Caco-2 (cell line): Measurements from ENCODE around the gene IGDCC3. TPM values are rescaled to one million over a fixed set of nuclear protein-coding genes. Genes with fewer than 3 reads are reported as not detected.

ENCODE experiments used
- BruUV-seq: library from RNA; stranded (reverse); fragments of 400-500 nt; replicated peaks from 2 replicates; lab custom pipeline; 2021; lab: Mats Ljungman, UMichigan
- CTCF ChIA-PET: fragments of 300-600 bp; sonication (Branson Sonifier 250); formaldehyde crosslinking; loops from one replicate; lab custom pipeline; 2022; ENCODE audit warnings: antibody characterized with exemption; lab: Charles Lee
- POLR2A ChIA-PET: fragments of 300-600 bp; sonication (Branson Sonifier 250); formaldehyde crosslinking; loops from one replicate; lab custom pipeline; 2022; ENCODE audit warnings: antibody characterized with exemption; lab: Charles Lee
- DNase-seq, 2 experiments: peaks; one replicate each; pipeline versions ENCODE4 v3.0.0 to v3.0.0-alpha.2; 2020 to 2022
- H3K27me3 ChIP-seq: replicated peaks from 2 replicates; pipeline ENCODE4 v1.6.0; 2011; ENCODE audit warnings: low read length; ENCODE audit not compliant: control insufficient read depth, insufficient read depth
- H3K36me3 ChIP-seq: 2 replicates; pipeline ENCODE4 v1.5.1; 2011; ENCODE audit warnings: low read length; ENCODE audit not compliant: control insufficient read depth, insufficient read depth
- H3K4me1 ChIP-seq: fragments of 250-450 bp; sonication (Bioruptor Pico); 2 replicates; pipeline ENCODE4 v1.5.1; 2020; ENCODE audit warnings: mild to moderate bottlenecking
- H3K4me3 ChIP-seq: 2 replicates; pipeline ENCODE4 v1.5.1; 2011; ENCODE audit warnings: low read depth, mild to moderate bottlenecking, control low read depth, low read length
- H3K9me3 ChIP-seq: fragments of 250-450 bp; sonication (Bioruptor Pico); 2 replicates; pipeline ENCODE4 v1.5.1; 2020; ENCODE audit warnings: mild to moderate bottlenecking, moderate library complexity
- H3K27ac Mint-ChIP-seq: one replicate; pipeline ENCODE4 v1.8.0; 2022; ENCODE audit warnings: mixed read lengths; ENCODE audit not compliant: unreplicated experiment
- H3K27me3 Mint-ChIP-seq: one replicate; pipeline ENCODE4 v1.8.0; 2022; ENCODE audit warnings: mixed read lengths; ENCODE audit not compliant: insufficient read depth, unreplicated experiment
- H3K36me3 Mint-ChIP-seq: one replicate; pipeline ENCODE4 v1.8.0; 2022; ENCODE audit warnings: mild to moderate bottlenecking, mixed read lengths; ENCODE audit not compliant: insufficient read depth, unreplicated experiment
- H3K4me1 Mint-ChIP-seq: one replicate; pipeline ENCODE4 v1.8.0; 2022; ENCODE audit warnings: low read depth, mixed read lengths; ENCODE audit not compliant: unreplicated experiment
- H3K4me3 Mint-ChIP-seq: one replicate; pipeline ENCODE4 v1.8.0; 2022; ENCODE audit warnings: mild to moderate bottlenecking, moderate library complexity, mixed read lengths; ENCODE audit not compliant: unreplicated experiment
- H3K9me3 Mint-ChIP-seq: one replicate; pipeline ENCODE4 v1.8.0; 2022; ENCODE audit warnings: mixed read lengths; ENCODE audit not compliant: unreplicated experiment
- intact Hi-C: fragments of 100-400 bp; cut with micrococcal nuclease; formaldehyde crosslinking; loops from one replicate; pipeline ENCODE4 v1.10.0; 2022; ENCODE audit not compliant: unreplicated experiment
- total RNA-seq: library from RNA; stranded (reverse); gene quantifications from 2 replicates; pipeline ENCODE4 v1.2.3, GENCODE V29; 2022
- TF ChIP-seq, protein P1 (sequence below), 2 experiments: fragments of 200-600 bp in 1 of 2; IDR thresholded peaks; 1 replicate in 1 of 2; 2 replicates in 1 of 2; pipeline versions ENCODE4 v1.5.1 to v1.8.0; 2011 to 2022; ENCODE audit warnings: antibody characterized with exemption in 1 of 2, control low read depth in 1 of 2, inconsistent platforms in 1 of 2, low read depth in 1 of 2, low read length in 1 of 2, mild to moderate bottlenecking in 1 of 2, moderate library complexity in 1 of 2; ENCODE audit not compliant: insufficient read depth in 1 of 2, severe bottlenecking in 1 of 2, unreplicated experiment in 1 of 2

The IGDCC3 gene
- total RNA-seq, 1 experiment from 2014 or later, result 51.2 TPM

DNA sequence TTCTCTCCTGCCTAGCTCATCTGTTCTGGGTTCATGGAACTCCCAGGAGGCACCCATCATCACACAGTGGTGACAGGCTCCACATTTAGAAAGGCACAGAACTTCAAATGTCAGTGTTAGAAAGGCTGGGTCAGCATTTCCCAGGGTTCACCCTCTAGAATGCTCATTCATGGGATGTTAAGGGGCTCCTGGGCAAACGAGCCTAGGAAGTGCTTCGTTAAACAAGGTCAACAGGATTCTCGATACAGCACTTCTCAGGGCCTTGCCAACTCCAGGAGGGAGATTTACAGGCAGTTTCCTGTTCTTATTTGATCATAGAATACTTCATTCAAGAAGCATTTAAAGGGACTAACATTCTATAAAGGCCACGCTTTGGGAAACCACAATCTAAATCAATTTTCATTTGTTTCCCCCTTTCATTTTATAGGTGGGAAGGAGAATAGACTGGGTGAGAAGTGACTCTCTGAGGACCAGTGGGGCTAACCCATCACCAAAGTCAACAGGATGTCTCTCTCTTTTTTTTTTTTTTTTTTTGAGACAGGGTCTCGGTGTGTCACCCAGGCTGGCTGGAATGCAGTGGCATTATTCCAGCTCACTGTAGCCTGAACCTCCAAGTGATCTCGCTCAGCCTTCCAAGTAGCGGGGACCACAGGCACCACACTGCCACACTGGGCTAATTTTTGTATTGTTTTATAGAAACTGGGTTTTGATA, 30.7 kb upstream of the IGDCC3 start:
- Mint-ChIP-seq H3K36me3 (no peaks in the 10 kb centered on the region), H3K4me1 (peaks cover 5% of the 10 kb centered on the region), H3K27me3 (no peaks in the 10 kb centered on the region), H3K9me3 (no peaks in the 10 kb centered on the region), H3K27ac (no peak overlapping the region), H3K4me3 (no peak overlapping the region)
- Histone ChIP-seq H3K36me3 (no peaks in the 10 kb centered on the region), H3K27me3 (no peaks in the 10 kb centered on the region), H3K4me1 (peaks cover 1% of the 10 kb centered on the region; the same call in 1 of the 2 replicates), H3K9me3 (no peaks in the 10 kb centered on the region), H3K4me3 (no peak overlapping the region)
- BruUV-seq, result no TSS peak
- intact Hi-C loops, result no loop called here
- DNase-seq, result no peak
- TF ChIP-seq, protein P1, sequence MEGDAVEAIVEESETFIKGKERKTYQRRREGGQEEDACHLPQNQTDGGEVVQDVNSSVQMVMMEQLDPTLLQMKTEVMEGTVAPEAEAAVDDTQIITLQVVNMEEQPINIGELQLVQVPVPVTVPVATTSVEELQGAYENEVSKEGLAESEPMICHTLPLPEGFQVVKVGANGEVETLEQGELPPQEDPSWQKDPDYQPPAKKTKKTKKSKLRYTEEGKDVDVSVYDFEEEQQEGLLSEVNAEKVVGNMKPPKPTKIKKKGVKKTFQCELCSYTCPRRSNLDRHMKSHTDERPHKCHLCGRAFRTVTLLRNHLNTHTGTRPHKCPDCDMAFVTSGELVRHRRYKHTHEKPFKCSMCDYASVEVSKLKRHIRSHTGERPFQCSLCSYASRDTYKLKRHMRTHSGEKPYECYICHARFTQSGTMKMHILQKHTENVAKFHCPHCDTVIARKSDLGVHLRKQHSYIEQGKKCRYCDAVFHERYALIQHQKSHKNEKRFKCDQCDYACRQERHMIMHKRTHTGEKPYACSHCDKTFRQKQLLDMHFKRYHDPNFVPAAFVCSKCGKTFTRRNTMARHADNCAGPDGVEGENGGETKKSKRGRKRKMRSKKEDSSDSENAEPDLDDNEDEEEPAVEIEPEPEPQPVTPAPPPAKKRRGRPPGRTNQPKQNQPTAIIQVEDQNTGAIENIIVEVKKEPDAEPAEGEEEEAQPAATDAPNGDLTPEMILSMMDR (IDR thresholded peaks at IDR 0.05; ENCODE audit: insufficient read depth in 1 of 2, low read depth in 1 of 2, low read length in 1 of 2, severe bottlenecking in 1 of 2, unreplicated experiment in 1 of 2), result no peak
- ChIA-PET CTCF (interaction anchor here (0.6 to 0.7 kb wide), 3 partner anchors 12 to 186 kb away, joined by 3 to 4 read pairs (median 4); no protein-coding TSS in a partner anchor), POLR2A (no interaction called here)

GRCh38 chr15:65406424-65407000, 28.7 kb upstream of the IGDCC3 start:
- H3K4me1 ChIP-seq, result no peaks in the 10 kb centered on the region
- H3K36me3 ChIP-seq, result no peaks in the 10 kb centered on the region
- intact Hi-C loops, result no loop called here
- no peak overlapping the region for H3K4me3 Mint-ChIP-seq
- no TSS peak for BruUV-seq
- no peaks in the 10 kb centered on the region for H3K9me3 Mint-ChIP-seq
- ChIA-PET CTCF (interaction anchor here (0.6 kb wide), 1 partner anchor 370 kb away, joined by 3 read pairs; no protein-coding TSS in a partner anchor), POLR2A (no interaction called here)
- no peaks in the 10 kb centered on the region for H3K36me3 Mint-ChIP-seq
- H3K27me3 ChIP-seq, result no peaks in the 10 kb centered on the region
- no peak for DNase-seq
- no peak overlapping the region for H3K4me3 ChIP-seq
- H3K4me1 Mint-ChIP-seq, result peaks cover 3% of the 10 kb centered on the region
- no peaks in the 10 kb centered on the region for H3K27me3 Mint-ChIP-seq
- no peak overlapping the region for H3K27ac Mint-ChIP-seq
- TF ChIP-seq, protein P1 (IDR thresholded peaks at IDR 0.05; ENCODE audit: insufficient read depth in 1 of 2, low read depth in 1 of 2, low read length in 1 of 2, severe bottlenecking in 1 of 2, unreplicated experiment in 1 of 2), result no peak
- H3K9me3 ChIP-seq, result no peaks in the 10 kb centered on the region

DNA sequence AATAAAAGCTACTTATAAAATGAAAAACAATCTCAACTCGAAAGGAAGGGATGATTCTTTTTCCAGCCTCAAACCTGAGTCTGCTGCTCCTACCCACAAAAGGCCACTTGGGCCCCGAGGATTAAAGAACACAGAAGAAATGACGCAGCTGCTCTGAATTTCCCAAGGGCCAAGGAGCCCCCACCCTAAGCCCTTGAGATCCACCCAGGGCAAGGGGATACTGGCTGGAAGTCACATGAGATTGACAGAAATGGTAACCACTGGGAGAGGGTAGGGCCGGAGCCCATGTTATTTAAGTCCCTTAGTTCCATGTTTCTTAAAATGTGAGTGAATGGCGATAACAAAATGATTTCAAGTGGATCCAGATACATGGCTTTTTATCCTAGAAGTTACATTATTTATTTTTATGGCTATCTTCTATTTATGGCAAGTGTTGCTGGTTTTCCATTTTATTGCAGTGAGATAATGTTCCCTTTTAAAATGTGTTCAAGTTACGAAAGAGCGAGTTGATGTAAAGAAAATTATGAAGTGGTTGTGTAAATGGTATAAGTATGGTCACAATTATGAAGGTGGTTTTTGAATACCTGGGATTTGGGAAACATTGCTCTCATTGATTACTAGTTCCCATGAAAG, 28.1 kb upstream of the IGDCC3 start:
- Histone ChIP-seq H3K4me1 (no peaks in the 10 kb centered on the region), H3K27me3 (no peaks in the 10 kb centered on the region), H3K4me3 (no peak overlapping the region), H3K36me3 (no peaks in the 10 kb centered on the region), H3K9me3 (no peaks in the 10 kb centered on the region)
- no peaks in the 10 kb centered on the region for H3K27me3 Mint-ChIP-seq
- intact Hi-C loops, result no loop called here
- H3K27ac Mint-ChIP-seq, result no peak overlapping the region
- CTCF ChIA-PET, result interaction anchor here (0.6 kb wide), 1 partner anchor 371 kb away, joined by 3 read pairs; no protein-coding TSS in a partner anchor
- no TSS peak for BruUV-seq
- TF ChIP-seq, protein P1 (IDR thresholded peaks at IDR 0.05; ENCODE audit: insufficient read depth in 1 of 2, low read depth in 1 of 2, low read length in 1 of 2, severe bottlenecking in 1 of 2, unreplicated experiment in 1 of 2), result no peak
- POLR2A ChIA-PET, result interaction anchor here (0.6 kb wide), 2 partner anchors 101 to 111 kb away, joined by 3 to 9 read pairs; no protein-coding TSS in a partner anchor
- no peaks in the 10 kb centered on the region for H3K4me1 Mint-ChIP-seq
- no peaks in the 10 kb centered on the region for H3K9me3 Mint-ChIP-seq
- H3K36me3 Mint-ChIP-seq, result no peaks in the 10 kb centered on the region
- DNase-seq, result no peak
- H3K4me3 Mint-ChIP-seq, result no peak overlapping the region
